DOHH2 (cell line): Measurements from ENCODE around the gene NEU3.
"Not testable (repeated sequence)": the region's sequence is repeated elsewhere in the genome, so short reads cannot be mapped to it uniquely, and the experiment has no call there.

ENCODE experiments used
- EZH2phosphoT487 ChIP-seq: fragments of 200-600 bp; sonication (generic); IDR thresholded peaks from 2 replicates; pipeline ENCODE4 v1.6.1; 2017; ENCODE audit warnings: borderline replicate concordance, mild to moderate bottlenecking, antibody characterized with exemption, low read length, moderate library complexity, mixed read lengths
- TF ChIP-seq, protein P1 (sequence below): fragments of 200-600 bp; sonication (generic); IDR thresholded peaks from one replicate; pipeline ENCODE4 v1.5.1; 2014; ENCODE audit warnings: antibody characterized with exemption, mild to moderate bottlenecking, low read depth, low read length; ENCODE audit not compliant: poor library complexity, severe bottlenecking

DNA sequence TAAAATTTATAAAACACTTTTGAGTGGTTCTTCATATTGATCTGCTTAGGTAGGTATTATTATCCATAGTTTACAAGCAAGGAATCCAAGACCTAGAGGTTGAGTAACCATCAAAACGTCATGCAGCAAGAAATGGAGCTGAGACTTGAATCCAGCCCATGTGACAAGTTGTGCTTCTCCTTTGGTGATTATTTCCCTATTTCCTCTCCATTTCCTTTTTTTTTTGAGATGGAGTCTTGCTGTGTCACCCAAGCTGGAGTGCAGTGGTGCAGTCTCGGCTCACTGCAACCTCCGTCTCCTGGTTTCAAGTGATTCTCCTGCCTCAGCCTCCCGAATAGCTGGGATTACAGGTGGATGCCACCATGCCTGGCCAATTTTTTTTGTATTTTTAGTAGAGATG lies 1.4 kb downstream of the NEU3 start:
- TF ChIP-seq, protein P1, sequence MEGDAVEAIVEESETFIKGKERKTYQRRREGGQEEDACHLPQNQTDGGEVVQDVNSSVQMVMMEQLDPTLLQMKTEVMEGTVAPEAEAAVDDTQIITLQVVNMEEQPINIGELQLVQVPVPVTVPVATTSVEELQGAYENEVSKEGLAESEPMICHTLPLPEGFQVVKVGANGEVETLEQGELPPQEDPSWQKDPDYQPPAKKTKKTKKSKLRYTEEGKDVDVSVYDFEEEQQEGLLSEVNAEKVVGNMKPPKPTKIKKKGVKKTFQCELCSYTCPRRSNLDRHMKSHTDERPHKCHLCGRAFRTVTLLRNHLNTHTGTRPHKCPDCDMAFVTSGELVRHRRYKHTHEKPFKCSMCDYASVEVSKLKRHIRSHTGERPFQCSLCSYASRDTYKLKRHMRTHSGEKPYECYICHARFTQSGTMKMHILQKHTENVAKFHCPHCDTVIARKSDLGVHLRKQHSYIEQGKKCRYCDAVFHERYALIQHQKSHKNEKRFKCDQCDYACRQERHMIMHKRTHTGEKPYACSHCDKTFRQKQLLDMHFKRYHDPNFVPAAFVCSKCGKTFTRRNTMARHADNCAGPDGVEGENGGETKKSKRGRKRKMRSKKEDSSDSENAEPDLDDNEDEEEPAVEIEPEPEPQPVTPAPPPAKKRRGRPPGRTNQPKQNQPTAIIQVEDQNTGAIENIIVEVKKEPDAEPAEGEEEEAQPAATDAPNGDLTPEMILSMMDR: not testable (repeated sequence)
- not testable (repeated sequence) for TF ChIP-seq EZH2phosphoT487
